Measurements from ENCODE around the gene LSM12.

Gene LSM12

GRCh38 chr17:44095388-44095646, 28.8 kb upstream of the LSM12 start:
- in situ Hi-C loops (cut with HindIII; ENCODE audit: low sequenced_read_pairs), result no loop called here
- TF ChIP-seq CTCF (IDR thresholded peaks at IDR 0.05; ENCODE audit: low read depth, low read length), result no peak
- DNase-seq (ENCODE audit: low read depth, low spot score), result no peak
- H3K4me3 ChIP-seq (ENCODE audit: low read depth, low read length), result no peak overlapping the region

GRCh38 chr17:44094701-44095387, 28.4 kb upstream of the LSM12 start:
- TF ChIP-seq CTCF (IDR thresholded peaks at IDR 0.05; ENCODE audit: low read depth, low read length), result no peak
- no peak for DNase-seq (ENCODE audit: low read depth, low spot score)
- in situ Hi-C loops (cut with HindIII; ENCODE audit: low sequenced_read_pairs), result no loop called here
- no peak overlapping the region for H3K4me3 ChIP-seq (ENCODE audit: low read depth, low read length)

GRCh38 chr17:44093231-44093900, 26.9 kb upstream of the LSM12 start:
- no peak overlapping the region for H3K4me3 ChIP-seq (ENCODE audit: low read depth, low read length)
- in situ Hi-C loops (cut with HindIII; ENCODE audit: low sequenced_read_pairs), result no loop called here
- DNase-seq (ENCODE audit: low read depth, low spot score), result no peak
- TF ChIP-seq CTCF (IDR thresholded peaks at IDR 0.05; ENCODE audit: low read depth, low read length), result no peak

- in situ Hi-C loops (cut with HindIII; ENCODE audit: low sequenced_read_pairs), result no loop called here
- no peak overlapping the region for H3K4me3 ChIP-seq (ENCODE audit: low read depth, low read length)
- no peak for DNase-seq (ENCODE audit: low read depth, low spot score)
- TF ChIP-seq CTCF (IDR thresholded peaks at IDR 0.05; ENCODE audit: low read depth, low read length), result no peak
These were observed 25.6 kb upstream of the LSM12 start for GRCh38 chr17:44092051-44092450.

- H3K4me3 ChIP-seq (ENCODE audit: low read depth, low read length), result no peak overlapping the region
These were observed 24.9 kb upstream of the LSM12 start for GRCh38 chr17:44091200-44091997.

GRCh38 chr17:44088254-44088653, 21.8 kb upstream of the LSM12 start:
- no peak for DNase-seq (ENCODE audit: low read depth, low spot score)
- TF ChIP-seq CTCF (IDR thresholded peaks at IDR 0.05; ENCODE audit: low read depth, low read length), result no peak
- H3K4me3 ChIP-seq (ENCODE audit: low read depth, low read length), result no peak overlapping the region
- in situ Hi-C loops (cut with HindIII; ENCODE audit: low sequenced_read_pairs), result no loop called here

More at GRCh38 chr17:44091200-44091997, 24.9 kb upstream of the LSM12 start:
- DNase-seq (ENCODE audit: low read depth, low spot score), result no peak
- TF ChIP-seq CTCF (IDR thresholded peaks at IDR 0.05; ENCODE audit: low read depth, low read length), result no peak
- in situ Hi-C loops (cut with HindIII; ENCODE audit: low sequenced_read_pairs), result no loop called here
